OCI-LY7 (cell line): ENCODE results near the gene TTC9B. TPM values are rescaled to one million over a fixed set of nuclear protein-coding genes. Genes with fewer than 3 reads are reported as not detected.
A peak's percentile ranks its signal among the peaks of the same experiment; 100 is the strongest.

Source experiments
- BruUV-seq: library from RNA; stranded (reverse); fragments of 400-500 nt; replicated peaks from 2 replicates; lab custom pipeline; 2021; lab: Mats Ljungman, UMichigan
- CTCF ChIA-PET: fragments of 300-600 bp; sonication (Branson Sonifier 250); formaldehyde crosslinking; loops from one replicate; lab custom pipeline; 2022; ENCODE audit warnings: antibody characterized with exemption; ENCODE audit not compliant: unreplicated experiment; lab: Charles Lee
- POLR2A ChIA-PET: fragments of 300-600 bp; sonication (Branson Sonifier 250); formaldehyde crosslinking; loops from one replicate; lab custom pipeline; 2022; ENCODE audit warnings: antibody characterized with exemption; lab: Charles Lee
- DNase-seq: peaks from one replicate; pipeline ENCODE4 v3.0.0-alpha.2; 2015; ENCODE audit warnings: low spot score
- H2AFZ ChIP-seq: fragments of 200-600 bp; sonication (generic), shearing (Covaris generic); 2 replicates; pipeline ENCODE4 v1.6.1; 2014; ENCODE audit warnings: mild to moderate bottlenecking, antibody characterized with exemption, low read length, moderate library complexity
- H3K27ac ChIP-seq: fragments of 200-600 bp; sonication (generic); 2 replicates; pipeline ENCODE4 v1.5.1; 2014; ENCODE audit warnings: mixed run types, low read depth, mild to moderate bottlenecking, moderate library complexity, low read length, inconsistent platforms; ENCODE audit not compliant: poor library complexity, severe bottlenecking
- H3K36me3 ChIP-seq: fragments of 200-600 bp; sonication (generic); 2 replicates; pipeline ENCODE4 v1.6.1; 2014; ENCODE audit warnings: mild to moderate bottlenecking, antibody characterized with exemption, low read length, moderate library complexity, mixed read lengths; ENCODE audit not compliant: insufficient read depth
- H3K4me1 ChIP-seq: fragments of 200-600 bp; sonication (generic); 2 replicates; pipeline ENCODE4 v1.5.1; 2014; ENCODE audit warnings: mild to moderate bottlenecking, low read length; ENCODE audit not compliant: insufficient read depth, poor library complexity, severe bottlenecking
- H3K4me2 ChIP-seq: fragments of 200-600 bp; sonication (generic); 2 replicates; pipeline ENCODE4 v1.6.1; 2014; ENCODE audit warnings: mild to moderate bottlenecking, low read length
- H3K4me3 ChIP-seq: fragments of 200-600 bp; sonication (generic); 2 replicates; pipeline ENCODE4 v1.5.1; 2014; ENCODE audit warnings: mild to moderate bottlenecking, low read depth, low read length; ENCODE audit not compliant: poor library complexity, severe bottlenecking
- H3K79me2 ChIP-seq: fragments of 200-600 bp; sonication (generic); 2 replicates; pipeline ENCODE4 v1.6.1; 2016; ENCODE audit warnings: low read depth, mild to moderate bottlenecking, low read length, moderate library complexity, mixed read lengths; ENCODE audit not compliant: insufficient read depth
- H3K9me2 ChIP-seq: fragments of 200-600 bp; sonication (generic); 2 replicates; pipeline ENCODE4 v1.6.1; 2016; ENCODE audit warnings: mild to moderate bottlenecking, low read length, mixed read lengths; ENCODE audit not compliant: insufficient read depth
- H3K9me3 ChIP-seq: fragments of 200-600 bp; sonication (generic); 2 replicates; pipeline ENCODE4 v1.6.1; 2014; ENCODE audit warnings: mild to moderate bottlenecking, mixed run types, low read length, mixed read lengths
- H4K20me1 ChIP-seq: fragments of 200-600 bp; sonication (generic); 2 replicates; pipeline ENCODE4 v1.6.1; 2014; ENCODE audit warnings: mild to moderate bottlenecking, antibody characterized with exemption, low read length, moderate library complexity, mixed read lengths; ENCODE audit not compliant: insufficient read depth
- EZH2phosphoT487 ChIP-seq: fragments of 200-600 bp; sonication (generic); IDR thresholded peaks from 2 replicates; pipeline ENCODE4 v1.6.1; 2018; ENCODE audit warnings: low read depth, borderline replicate concordance, mild to moderate bottlenecking, mixed run types, antibody characterized with exemption, low read length, moderate library complexity, mixed read lengths
- intact Hi-C: fragments of 100-400 bp; cut with micrococcal nuclease; formaldehyde crosslinking; loops from one replicate; pipeline ENCODE4 v1.10.0; 2022; ENCODE audit not compliant: unreplicated experiment
- total RNA-seq, 2 experiments: library from RNA; depleted of rRNA in 1 of 2; stranded (reverse); fragments of >200 nt in 1 of 2; shearing (Covaris generic) in 1 of 2; gene quantifications; 2 replicates each; pipeline ENCODE4 v1.2.3, GENCODE V29; 2014 to 2022
- TF ChIP-seq, protein P1 (sequence below): fragments of 200-600 bp; sonication (generic); conservative IDR thresholded peaks from 2 replicates; pipeline ENCODE4 v1.5.1; 2014; ENCODE audit warnings: mild to moderate bottlenecking, antibody characterized with exemption, low read length, moderate library complexity, mixed read lengths

TTC9B gene
- total RNA-seq, 2 experiments from 2014 or later: not detected

DNA sequence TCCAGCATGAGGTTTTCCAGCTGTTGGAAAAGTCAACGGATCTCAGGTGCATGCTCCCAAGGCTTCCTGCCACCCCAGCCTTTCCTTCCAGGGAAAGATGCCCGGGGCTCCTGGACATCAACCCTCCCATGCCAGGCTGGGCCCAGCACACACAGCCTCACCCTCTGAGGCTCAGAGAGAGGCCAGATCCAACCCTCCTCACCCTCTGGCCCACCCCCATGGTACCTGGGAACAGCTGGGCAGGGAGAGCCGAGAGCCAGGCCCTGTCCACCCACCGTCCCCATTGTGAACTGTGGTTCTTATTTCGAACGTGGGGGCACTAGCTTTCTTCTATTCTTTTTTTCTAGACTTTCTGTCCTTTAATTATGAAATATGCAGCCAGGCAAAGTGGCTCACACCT lies 18.2 kb upstream of the TTC9B start:
- H2AFZ ChIP-seq: no peak overlapping the region
- TF ChIP-seq, protein P1, sequence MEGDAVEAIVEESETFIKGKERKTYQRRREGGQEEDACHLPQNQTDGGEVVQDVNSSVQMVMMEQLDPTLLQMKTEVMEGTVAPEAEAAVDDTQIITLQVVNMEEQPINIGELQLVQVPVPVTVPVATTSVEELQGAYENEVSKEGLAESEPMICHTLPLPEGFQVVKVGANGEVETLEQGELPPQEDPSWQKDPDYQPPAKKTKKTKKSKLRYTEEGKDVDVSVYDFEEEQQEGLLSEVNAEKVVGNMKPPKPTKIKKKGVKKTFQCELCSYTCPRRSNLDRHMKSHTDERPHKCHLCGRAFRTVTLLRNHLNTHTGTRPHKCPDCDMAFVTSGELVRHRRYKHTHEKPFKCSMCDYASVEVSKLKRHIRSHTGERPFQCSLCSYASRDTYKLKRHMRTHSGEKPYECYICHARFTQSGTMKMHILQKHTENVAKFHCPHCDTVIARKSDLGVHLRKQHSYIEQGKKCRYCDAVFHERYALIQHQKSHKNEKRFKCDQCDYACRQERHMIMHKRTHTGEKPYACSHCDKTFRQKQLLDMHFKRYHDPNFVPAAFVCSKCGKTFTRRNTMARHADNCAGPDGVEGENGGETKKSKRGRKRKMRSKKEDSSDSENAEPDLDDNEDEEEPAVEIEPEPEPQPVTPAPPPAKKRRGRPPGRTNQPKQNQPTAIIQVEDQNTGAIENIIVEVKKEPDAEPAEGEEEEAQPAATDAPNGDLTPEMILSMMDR: no peak
- no peak for TF ChIP-seq EZH2phosphoT487
- H4K20me1 ChIP-seq: no peaks in the 10 kb centered on the region
- POLR2A ChIA-PET: no interaction called here
- no peak overlapping the region for H3K4me2 ChIP-seq
- peaks cover 63% of the 10 kb centered on the region for H3K36me3 ChIP-seq
- no peaks in the 10 kb centered on the region for H3K4me1 ChIP-seq
- CTCF ChIA-PET: no interaction called here
- H3K9me2 ChIP-seq: no peaks in the 10 kb centered on the region
- H3K79me2 ChIP-seq: no peaks in the 10 kb centered on the region
- H3K4me3 ChIP-seq: no peak overlapping the region
- intact Hi-C loops: no loop called here
- BruUV-seq: no TSS peak
- H3K9me3 ChIP-seq: no peaks in the 10 kb centered on the region
- H3K27ac ChIP-seq: no peak overlapping the region
- no peak for DNase-seq

DNA sequence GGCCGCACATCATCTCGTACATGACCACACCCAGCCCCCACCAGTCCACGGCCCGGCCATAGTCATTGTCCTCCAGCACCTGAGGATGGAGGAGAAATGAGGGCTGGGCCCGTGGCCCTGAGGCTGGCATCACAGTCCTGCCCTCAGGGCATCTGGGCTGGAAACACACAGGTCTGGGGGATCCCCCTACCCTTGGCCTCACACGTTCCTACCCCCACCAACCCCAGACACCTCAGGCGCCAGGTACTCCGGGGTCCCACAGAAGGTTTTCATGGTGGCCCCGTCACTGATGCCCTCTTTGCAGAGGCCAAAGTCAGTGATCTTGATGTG lies 17.8 kb upstream of the TTC9B start:
- Histone ChIP-seq H4K20me1 (no peaks in the 10 kb centered on the region), H2AFZ (no peak overlapping the region), H3K36me3 (peaks cover 60% of the 10 kb centered on the region), H3K4me2 (no peak overlapping the region), H3K9me3 (no peaks in the 10 kb centered on the region), H3K4me3 (no peak overlapping the region), H3K27ac (no peak overlapping the region), H3K9me2 (no peaks in the 10 kb centered on the region), H3K79me2 (no peaks in the 10 kb centered on the region), H3K4me1 (no peaks in the 10 kb centered on the region)
- ChIA-PET CTCF (no interaction called here), POLR2A (no interaction called here)
- TF ChIP-seq EZH2phosphoT487: no peak
- TF ChIP-seq, protein P1: no peak
- no peak for DNase-seq
- no TSS peak for BruUV-seq
- intact Hi-C loops: no loop called here

DNA sequence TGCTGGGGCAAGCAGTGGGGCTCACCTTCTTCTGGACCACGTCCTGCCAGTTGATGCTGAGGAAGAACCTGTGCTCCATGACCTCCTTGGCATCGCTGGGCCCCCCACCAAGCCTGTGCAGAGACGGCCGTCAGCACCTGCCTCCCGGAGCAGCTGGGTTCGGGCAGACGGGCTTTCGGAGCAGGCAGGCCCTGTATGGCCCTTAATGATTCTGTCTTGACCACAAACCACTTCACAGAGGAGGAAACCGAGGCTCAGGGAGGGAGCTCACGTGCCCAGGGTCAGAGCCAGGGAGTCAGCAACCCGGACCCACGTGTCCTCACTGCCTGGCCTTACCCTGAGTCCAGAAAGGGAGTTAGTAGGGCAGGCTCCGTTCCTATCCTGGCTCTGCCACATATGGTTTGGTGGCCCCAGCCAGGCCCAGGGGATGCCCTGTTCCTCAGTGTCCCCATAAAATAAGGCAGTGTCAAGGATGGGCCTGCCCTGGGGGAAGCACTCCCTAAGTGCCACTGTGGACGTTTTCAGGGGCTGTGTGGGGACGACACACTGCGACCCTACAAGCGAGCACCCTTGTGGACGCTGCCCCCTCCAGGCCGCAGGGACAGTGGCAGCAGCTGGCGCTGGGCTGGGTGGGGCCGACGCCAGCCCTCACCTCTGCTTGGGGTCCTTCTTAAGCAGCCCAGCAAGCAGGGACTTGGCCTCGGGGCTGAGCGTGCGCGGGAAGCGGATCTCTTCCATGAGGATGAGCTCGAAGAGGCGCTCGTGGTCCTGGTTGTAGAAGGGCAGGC lies 17.2 kb upstream of the TTC9B start:
- Histone ChIP-seq H3K27ac (no peak overlapping the region), H3K4me1 (no peaks in the 10 kb centered on the region), H4K20me1 (no peaks in the 10 kb centered on the region), H3K9me3 (no peaks in the 10 kb centered on the region), H3K9me2 (no peaks in the 10 kb centered on the region), H3K79me2 (no peaks in the 10 kb centered on the region), H3K4me3 (no peak overlapping the region), H2AFZ (no peak overlapping the region), H3K4me2 (no peak overlapping the region), H3K36me3 (peaks cover 56% of the 10 kb centered on the region)
- intact Hi-C loops: no loop called here
- TF ChIP-seq, protein P1: peak; percentile 38; the same call in 1 of the 2 replicates
- TF ChIP-seq EZH2phosphoT487: no peak
- ChIA-PET POLR2A (no interaction called here), CTCF (interaction anchor here (0.6 kb wide), 1 partner anchor 322 kb away, joined by 4 read pairs; no protein-coding TSS in a partner anchor)
- no peak for DNase-seq
- no TSS peak for BruUV-seq
